ENCODE measurements around the gene SLC25A47.
"Not testable (repeated sequence)": the region's sequence is repeated elsewhere in the genome, so short reads cannot be mapped to it uniquely, and the experiment has no call there.

SLC25A47 gene

GRCh38 chr14:100332071-100332639 lies 9.0 kb downstream of the SLC25A47 start:
- Mint-ChIP-seq H3K4me1 (ENCODE audit: low read depth in 2 of 2) (no peaks in the 10 kb centered on the region), H3K27me3 (no peaks in the 10 kb centered on the region), H3K9me3 (no peaks in the 10 kb centered on the region), H3K36me3 (ENCODE audit: insufficient read depth) (peaks cover 2% of the 10 kb centered on the region), H3K4me3 (no peak overlapping the region), H3K27ac (peak overlapping the region in 1 of 2 donors; percentile 57)
- DNase-seq (no peak), ATAC-seq (replicated peaks) (no peak)

- no peaks in the 10 kb centered on the region for H3K4me1 Mint-ChIP-seq (ENCODE audit: low read depth in 2 of 2)
- peaks cover 2% of the 10 kb centered on the region for H3K36me3 Mint-ChIP-seq (ENCODE audit: insufficient read depth)
- no peaks in the 10 kb centered on the region for H3K9me3 Mint-ChIP-seq
- H3K27ac Mint-ChIP-seq: no peak overlapping the region
- no peaks in the 10 kb centered on the region for H3K27me3 Mint-ChIP-seq
- no peak overlapping the region for H3K4me3 Mint-ChIP-seq
- DNase-seq (no peak), ATAC-seq (replicated peaks) (no peak)
Measured at GRCh38 chr14:100332797-100333196, 9.7 kb downstream of the SLC25A47 start.

GRCh38 chr14:100333311-100333710 lies 10.2 kb downstream of the SLC25A47 start:
- H3K9me3 Mint-ChIP-seq: no peaks in the 10 kb centered on the region
- no peak overlapping the region for H3K27ac Mint-ChIP-seq
- H3K4me3 Mint-ChIP-seq: no peak overlapping the region
- no peaks in the 10 kb centered on the region for H3K27me3 Mint-ChIP-seq
- peaks cover 2% of the 10 kb centered on the region for H3K36me3 Mint-ChIP-seq (ENCODE audit: insufficient read depth)
- ATAC-seq (replicated peaks): no peak
- no peaks in the 10 kb centered on the region for H3K4me1 Mint-ChIP-seq (ENCODE audit: low read depth in 2 of 2)
- DNase-seq: no peak

- Mint-ChIP-seq H3K4me3 (no peak overlapping the region), H3K27ac (no peak overlapping the region), H3K36me3 (ENCODE audit: insufficient read depth) (peaks cover 2% of the 10 kb centered on the region), H3K27me3 (no peaks in the 10 kb centered on the region), H3K9me3 (no peaks in the 10 kb centered on the region), H3K4me1 (ENCODE audit: low read depth in 2 of 2) (no peaks in the 10 kb centered on the region)
- DNase-seq: no peak
- ATAC-seq (replicated peaks): no peak
Measured at GRCh38 chr14:100333827-100334226, 10.7 kb downstream of the SLC25A47 start.

- H3K27me3 Mint-ChIP-seq: no peaks in the 10 kb centered on the region
- H3K9me3 Mint-ChIP-seq: no peaks in the 10 kb centered on the region
- H3K4me1 Mint-ChIP-seq (ENCODE audit: low read depth in 2 of 2): no peaks in the 10 kb centered on the region
- no peak for DNase-seq
- ATAC-seq (replicated peaks): no peak
- H3K36me3 Mint-ChIP-seq (ENCODE audit: insufficient read depth): peaks cover 9% of the 10 kb centered on the region
- H3K4me3 Mint-ChIP-seq: no peak overlapping the region
- H3K27ac Mint-ChIP-seq: no peak overlapping the region
Measured at GRCh38 chr14:100334904-100335303, 11.8 kb downstream of the SLC25A47 start.

GRCh38 chr14:100336618-100337530 lies 13.7 kb downstream of the SLC25A47 start:
- ATAC-seq (replicated peaks) (no peak), DNase-seq (no peak)
- peak overlapping the region in 1 of 2 donors; percentile 9 for H3K27ac Mint-ChIP-seq

GRCh38 chr14:100339766-100340422 lies 16.8 kb downstream of the SLC25A47 start:
- H3K4me3 Mint-ChIP-seq: no peak overlapping the region
- H3K27ac Mint-ChIP-seq: peak overlapping the region in 1 of 2 donors; percentile 21
- ATAC-seq (replicated peaks) (no peak), DNase-seq (no peak)
- no peaks in the 10 kb centered on the region for H3K9me3 Mint-ChIP-seq
- H3K27me3 Mint-ChIP-seq: no peaks in the 10 kb centered on the region
- no peaks in the 10 kb centered on the region for H3K4me1 Mint-ChIP-seq (ENCODE audit: low read depth in 2 of 2)
- H3K36me3 Mint-ChIP-seq (ENCODE audit: insufficient read depth): peaks cover 24% of the 10 kb centered on the region

More at GRCh38 chr14:100336618-100337530, 13.7 kb downstream of the SLC25A47 start:
- Mint-ChIP-seq H3K4me1 (ENCODE audit: low read depth in 2 of 2) (no peaks in the 10 kb centered on the region), H3K27me3 (no peaks in the 10 kb centered on the region), H3K9me3 (no peaks in the 10 kb centered on the region), H3K4me3 (no peak overlapping the region), H3K36me3 (ENCODE audit: insufficient read depth) (peaks cover 23% of the 10 kb centered on the region)

- no peaks in the 10 kb centered on the region for H3K4me1 Mint-ChIP-seq (ENCODE audit: low read depth in 2 of 2)
- DNase-seq: no peak
- H3K27me3 Mint-ChIP-seq: no peaks in the 10 kb centered on the region
- H3K4me3 Mint-ChIP-seq: no peak overlapping the region
- no peak for ATAC-seq (replicated peaks)
- H3K36me3 Mint-ChIP-seq (ENCODE audit: insufficient read depth): peaks cover 21% of the 10 kb centered on the region
- H3K9me3 Mint-ChIP-seq: no peaks in the 10 kb centered on the region
- peak overlapping the region in 1 of 2 donors; percentile 21 for H3K27ac Mint-ChIP-seq
Measured at GRCh38 chr14:100340423-100340813, 17.3 kb downstream of the SLC25A47 start.

GRCh38 chr14:100341301-100342031 lies 18.3 kb downstream of the SLC25A47 start:
- no peaks in the 10 kb centered on the region for H3K4me1 Mint-ChIP-seq (ENCODE audit: low read depth in 2 of 2)
- no peaks in the 10 kb centered on the region for H3K9me3 Mint-ChIP-seq
- H3K4me3 Mint-ChIP-seq: no peak overlapping the region
- H3K36me3 Mint-ChIP-seq (ENCODE audit: insufficient read depth): peaks cover 22% of the 10 kb centered on the region
- peak; percentile 33 for ATAC-seq (replicated peaks)
- H3K27me3 Mint-ChIP-seq: no peaks in the 10 kb centered on the region
- H3K27ac Mint-ChIP-seq: no peak overlapping the region
- DNase-seq: no peak

- no peaks in the 10 kb centered on the region for H3K27me3 Mint-ChIP-seq
- no peak for DNase-seq
- no peaks in the 10 kb centered on the region for H3K9me3 Mint-ChIP-seq
- H3K4me3 Mint-ChIP-seq: no peak overlapping the region
- peaks cover 25% of the 10 kb centered on the region for H3K36me3 Mint-ChIP-seq (ENCODE audit: insufficient read depth)
- no peak overlapping the region for H3K27ac Mint-ChIP-seq
- ATAC-seq (replicated peaks): no peak
- no peaks in the 10 kb centered on the region for H3K4me1 Mint-ChIP-seq (ENCODE audit: low read depth in 2 of 2)
Measured at GRCh38 chr14:100342195-100342594, 19.1 kb downstream of the SLC25A47 start.

GRCh38 chr14:100342826-100343225 lies 19.7 kb downstream of the SLC25A47 start:
- not testable (repeated sequence) for H3K4me1 Mint-ChIP-seq (ENCODE audit: low read depth in 2 of 2)

GRCh38 chr14:100344657-100345056 lies 21.5 kb downstream of the SLC25A47 start:
- not testable (repeated sequence) for H3K27ac Mint-ChIP-seq; ATAC-seq (replicated peaks); H3K4me3 Mint-ChIP-seq; H3K27me3 Mint-ChIP-seq; H3K9me3 Mint-ChIP-seq; DNase-seq; H3K4me1 Mint-ChIP-seq (ENCODE audit: low read depth in 2 of 2)
- H3K36me3 Mint-ChIP-seq (ENCODE audit: insufficient read depth): peaks cover 30% of the 10 kb centered on the region

More at GRCh38 chr14:100342826-100343225, 19.7 kb downstream of the SLC25A47 start:
- H3K27me3 Mint-ChIP-seq; H3K4me3 Mint-ChIP-seq; ATAC-seq (replicated peaks); H3K27ac Mint-ChIP-seq; DNase-seq; H3K9me3 Mint-ChIP-seq: not testable (repeated sequence)
- H3K36me3 Mint-ChIP-seq (ENCODE audit: insufficient read depth): peaks cover 26% of the 10 kb centered on the region

- Mint-ChIP-seq H3K4me1 (ENCODE audit: low read depth in 2 of 2) (peaks cover 0 to 2% of the 10 kb centered on the region in 2 donors), H3K27me3 (no peaks in the 10 kb centered on the region), H3K9me3 (no peaks in the 10 kb centered on the region), H3K4me3 (no peak overlapping the region), H3K36me3 (ENCODE audit: insufficient read depth) (peaks cover 36% of the 10 kb centered on the region), H3K27ac (no peak overlapping the region)
- ATAC-seq (replicated peaks) (no peak), DNase-seq (no peak)
Measured at GRCh38 chr14:100345711-100346110, 22.6 kb downstream of the SLC25A47 start.
